ENCODE results near the gene ZNF423. TPM values are rescaled to one million over a fixed set of nuclear protein-coding genes. Genes with fewer than 3 reads are reported as not detected.

The ZNF423 gene
- total and polyA plus RNA-seq, 7 donors = 0.69 to 19.7 (median 3.6) TPM

DNA sequence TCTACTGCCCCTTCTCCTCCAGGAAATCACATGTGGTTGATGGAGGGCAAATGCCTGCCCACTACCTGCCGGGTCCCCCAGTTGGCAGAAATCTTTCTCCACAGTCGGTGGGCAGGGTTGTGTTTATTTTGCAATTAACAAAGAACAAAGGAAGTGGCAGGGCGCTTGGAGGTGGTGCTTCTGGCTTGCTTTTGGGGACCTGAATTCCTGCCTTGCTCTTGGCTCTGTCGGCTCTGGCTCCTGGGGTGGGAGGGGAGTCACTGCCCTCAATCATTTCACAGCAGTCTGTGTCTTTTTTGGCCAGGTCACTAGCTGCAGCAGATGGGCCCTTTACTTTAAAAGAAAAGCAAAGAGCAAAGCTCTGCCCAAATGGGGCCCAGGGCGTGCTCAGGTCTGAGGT is 413.1 kb downstream of the ZNF423 start:
- WGBS, 2 donors = 28 to 40% methylated on average over 5 of the region's 5 CpGs
- TF ChIP-seq CTCF (IDR thresholded peaks at IDR 0.05) (no peak), POLR2A (IDR thresholded peaks at IDR 0.05) (no peak), POLR2AphosphoS5 (IDR thresholded peaks at IDR 0.05) (no peak), EP300 (IDR thresholded peaks at IDR 0.05) (no peak)
- intact Hi-C loops (cut with DNase I) = no loop called here
- H3K27ac ChIP-seq = no peak overlapping the region
- peaks cover 0 to 8% (median 0%) of the 10 kb centered on the region in 3 donors for H3K27me3 ChIP-seq
- no peaks in the 10 kb centered on the region for H3K4me1 ChIP-seq
- H3K9me3 ChIP-seq = no peaks in the 10 kb centered on the region
- H3K4me3 ChIP-seq = no peak overlapping the region
- H3K36me3 ChIP-seq = no peaks in the 10 kb centered on the region
- DNase-seq = no peak

GRCh38 chr16:49441366-49441780 is 414.5 kb downstream of the ZNF423 start:
- 16 to 49% methylated on average over 18 of the region's 18 CpGs for WGBS, 2 donors
- H3K36me3 ChIP-seq = no peaks in the 10 kb centered on the region
- no peak for DNase-seq
- intact Hi-C loops (cut with DNase I) = no loop called here
- TF ChIP-seq POLR2AphosphoS5 (IDR thresholded peaks at IDR 0.05) = no peak
- no peak for TF ChIP-seq POLR2A (IDR thresholded peaks at IDR 0.05)
- TF ChIP-seq EP300 (IDR thresholded peaks at IDR 0.05) = no peak
- no peak for TF ChIP-seq CTCF (IDR thresholded peaks at IDR 0.05)
- H3K4me3 ChIP-seq = no peak overlapping the region
- H3K27ac ChIP-seq = no peak overlapping the region
- no peaks in the 10 kb centered on the region for H3K4me1 ChIP-seq
- peaks cover 0 to 8% (median 0%) of the 10 kb centered on the region in 3 donors for H3K27me3 ChIP-seq
- no peaks in the 10 kb centered on the region for H3K9me3 ChIP-seq

DNA sequence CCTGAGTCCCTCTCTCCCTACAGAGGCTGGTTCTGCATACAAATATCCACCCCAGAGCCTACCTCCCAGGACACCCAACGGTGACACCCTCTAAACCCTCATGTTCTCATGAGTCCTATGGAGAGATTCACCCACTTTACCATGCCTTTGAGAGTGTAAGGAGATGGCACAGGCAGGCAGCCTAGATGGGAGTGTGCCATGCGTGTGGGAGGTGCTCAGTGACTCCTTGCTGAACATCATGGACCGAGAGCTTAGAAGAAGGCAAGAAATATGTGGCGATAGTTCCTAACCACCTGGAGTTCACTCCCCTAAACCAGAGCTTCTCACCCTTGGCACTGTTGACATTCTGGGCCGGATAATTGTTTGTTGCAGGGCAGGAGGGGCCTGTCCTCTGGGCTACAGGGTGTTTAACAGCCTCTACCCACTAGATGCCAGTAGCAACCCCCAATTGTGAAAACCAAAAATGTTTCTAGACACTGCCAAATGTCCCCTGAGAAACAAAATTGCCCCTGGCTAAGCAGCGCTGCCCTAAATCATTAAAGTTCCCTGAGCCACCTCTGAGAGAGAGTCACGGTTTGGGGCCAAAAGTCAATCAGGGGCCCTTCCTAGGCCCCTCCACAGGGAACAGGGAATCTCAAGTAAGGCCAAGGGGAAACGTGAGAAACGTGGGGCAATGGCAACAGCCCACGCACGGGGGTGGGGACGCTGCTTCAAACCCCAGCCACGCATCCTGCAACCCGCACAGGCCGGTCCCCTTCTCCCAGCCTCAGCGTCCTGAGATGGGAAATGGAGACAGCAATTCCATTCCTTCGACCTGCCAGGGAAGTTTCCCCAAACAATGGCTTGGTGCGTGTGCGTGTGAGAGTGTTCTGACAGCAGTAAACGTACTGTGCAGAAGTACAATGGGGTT is 415.5 kb downstream of the ZNF423 start:
- no peaks in the 10 kb centered on the region for H3K9me3 ChIP-seq
- WGBS, 2 donors = 73 to 77% methylated on average over 20 of the region's 20 CpGs
- no peak overlapping the region for H3K4me3 ChIP-seq
- H3K27ac ChIP-seq = no peak overlapping the region
- no peaks in the 10 kb centered on the region for H3K4me1 ChIP-seq
- peaks cover 0 to 8% (median 0%) of the 10 kb centered on the region in 3 donors for H3K27me3 ChIP-seq
- H3K36me3 ChIP-seq = no peaks in the 10 kb centered on the region
- peak; percentile 24 for DNase-seq
- intact Hi-C loops (cut with DNase I) = no loop called here
- TF ChIP-seq POLR2AphosphoS5 (IDR thresholded peaks at IDR 0.05) = no peak
- no peak for TF ChIP-seq POLR2A (IDR thresholded peaks at IDR 0.05)
- no peak for TF ChIP-seq EP300 (IDR thresholded peaks at IDR 0.05)
- no peak for TF ChIP-seq CTCF (IDR thresholded peaks at IDR 0.05)

DNA sequence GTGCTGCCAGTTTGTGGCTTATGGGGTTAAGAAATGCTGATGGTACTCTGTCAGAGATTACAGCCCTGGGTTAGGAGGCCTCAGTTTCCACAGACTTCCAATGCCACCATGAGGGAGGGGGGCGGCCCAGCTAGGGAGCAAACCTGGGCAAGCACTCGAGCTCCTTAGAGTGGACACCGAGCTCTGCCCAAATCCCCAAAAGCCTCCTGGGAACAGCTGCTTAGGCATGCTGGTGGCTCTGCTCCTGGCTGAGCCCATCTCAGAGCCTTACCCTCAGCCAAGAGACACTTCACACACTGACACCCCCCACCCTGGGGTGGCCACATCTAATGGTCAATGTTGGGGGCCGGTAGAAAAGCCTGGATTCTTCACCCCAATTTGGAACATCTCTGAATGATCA is 416.2 kb downstream of the ZNF423 start:
- TF ChIP-seq POLR2A (IDR thresholded peaks at IDR 0.05) (no peak), POLR2AphosphoS5 (IDR thresholded peaks at IDR 0.05) (no peak), CTCF (IDR thresholded peaks at IDR 0.05) (no peak), EP300 (IDR thresholded peaks at IDR 0.05) (no peak)
- intact Hi-C loops (cut with DNase I) = no loop called here
- no peaks in the 10 kb centered on the region for H3K9me3 ChIP-seq
- WGBS, 2 donors = 91 to 93% methylated on average over 4 of the region's 4 CpGs
- no peaks in the 10 kb centered on the region for H3K4me1 ChIP-seq
- H3K27ac ChIP-seq = no peak overlapping the region
- no peak overlapping the region for H3K4me3 ChIP-seq
- peaks cover 0 to 8% (median 0%) of the 10 kb centered on the region in 3 donors for H3K27me3 ChIP-seq
- DNase-seq = peak; percentile 38
- no peaks in the 10 kb centered on the region for H3K36me3 ChIP-seq
